DND-41 (cell line): ENCODE measurements around the gene CFAP299.

Source experiments
- EZH2 ChIP-seq: IDR thresholded peaks from 3 replicates; pipeline ENCODE4 v1.6.1; 2012; ENCODE audit warnings: borderline replicate concordance, low read depth, mild to moderate bottlenecking, moderate library complexity, low read length, inconsistent platforms; ENCODE audit not compliant: severe bottlenecking
- TF ChIP-seq, protein P1 (sequence below): IDR thresholded peaks from 2 replicates; pipeline ENCODE4 v1.5.1; 2012; ENCODE audit warnings: borderline replicate concordance, low read length, moderate library complexity, mild to moderate bottlenecking; ENCODE audit not compliant: poor library complexity, severe bottlenecking; ENCODE audit errors: extremely low read depth

DNA sequence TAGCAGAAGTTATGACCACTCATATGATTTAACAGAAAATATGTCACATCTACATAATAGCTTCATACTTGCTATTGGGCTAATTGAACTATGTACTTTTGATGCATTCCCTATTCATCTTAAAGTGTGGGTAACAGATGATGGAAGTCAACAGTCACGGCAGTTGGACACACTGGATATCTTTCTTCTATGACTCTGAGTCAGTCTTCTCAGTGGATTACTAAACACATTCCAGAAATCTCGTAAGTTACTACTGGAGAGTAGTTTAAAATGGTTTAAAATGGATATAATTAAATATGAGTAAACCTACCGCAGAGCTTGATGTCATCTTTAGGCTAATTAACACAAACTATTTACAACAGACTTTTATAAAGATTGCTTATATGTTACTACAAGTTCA is 30.1 kb upstream of the CFAP299 start:
- TF ChIP-seq, protein P1, sequence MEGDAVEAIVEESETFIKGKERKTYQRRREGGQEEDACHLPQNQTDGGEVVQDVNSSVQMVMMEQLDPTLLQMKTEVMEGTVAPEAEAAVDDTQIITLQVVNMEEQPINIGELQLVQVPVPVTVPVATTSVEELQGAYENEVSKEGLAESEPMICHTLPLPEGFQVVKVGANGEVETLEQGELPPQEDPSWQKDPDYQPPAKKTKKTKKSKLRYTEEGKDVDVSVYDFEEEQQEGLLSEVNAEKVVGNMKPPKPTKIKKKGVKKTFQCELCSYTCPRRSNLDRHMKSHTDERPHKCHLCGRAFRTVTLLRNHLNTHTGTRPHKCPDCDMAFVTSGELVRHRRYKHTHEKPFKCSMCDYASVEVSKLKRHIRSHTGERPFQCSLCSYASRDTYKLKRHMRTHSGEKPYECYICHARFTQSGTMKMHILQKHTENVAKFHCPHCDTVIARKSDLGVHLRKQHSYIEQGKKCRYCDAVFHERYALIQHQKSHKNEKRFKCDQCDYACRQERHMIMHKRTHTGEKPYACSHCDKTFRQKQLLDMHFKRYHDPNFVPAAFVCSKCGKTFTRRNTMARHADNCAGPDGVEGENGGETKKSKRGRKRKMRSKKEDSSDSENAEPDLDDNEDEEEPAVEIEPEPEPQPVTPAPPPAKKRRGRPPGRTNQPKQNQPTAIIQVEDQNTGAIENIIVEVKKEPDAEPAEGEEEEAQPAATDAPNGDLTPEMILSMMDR: no peak
- TF ChIP-seq EZH2: no peak
